ENCODE data around the gene ZNF324. TPM values are rescaled to one million over a fixed set of nuclear protein-coding genes. Genes with fewer than 3 reads are reported as not detected.

ZNF324 gene
- total and polyA plus RNA-seq, 2 of the 8 experiments (the other 6 are each of a cell fraction or from before 2014, with no cell fraction given): 5.1 to 5.8 TPM

- peaks cover 0 to 14% (median 7%) of the 10 kb centered on the region in 4 experiments; a peak in 4 of 7 replicates for H3K4me1 ChIP-seq (replicated peaks in 1 of 4; ENCODE audit: control insufficient read depth in 3 of 4, insufficient read depth in 4 of 4, low read length in 3 of 4)
- no peak overlapping the region for H3K14ac ChIP-seq (ENCODE audit: insufficient read length)
- H4K8ac ChIP-seq (ENCODE audit: extremely low read depth, insufficient read depth, low read length): peak overlapping the region; percentile 87
- no peak overlapping the region for H2BK120ac ChIP-seq (replicated peaks; ENCODE audit: low read depth, low read length)
- H3K56ac ChIP-seq (replicated peaks; ENCODE audit: insufficient read length, low read depth, low read length): peak overlapping the region; percentile 79
- H3K27ac ChIP-seq (ENCODE audit: low read depth, low read length): peak overlapping the region; percentile 44; the same call in 1 of the 2 replicates
- peak overlapping the region; percentile 81 for H2AFZ ChIP-seq (ENCODE audit: low read length)
- peak overlapping the region; percentile 72 to 89 (median 76) for H3K4me3 ChIP-seq (ENCODE audit: extremely low read depth in 1 of 4, insufficient read depth in 2 of 4, low read depth in 3 of 4, low read length in 4 of 4)
- H3K9ac ChIP-seq (replicated peaks in 1 of 4; ENCODE audit: extremely low read depth in 1 of 4, low read depth in 3 of 4, low read length in 3 of 4): peak overlapping the region in 3 of 4 experiments; percentile 42 to 59 (median 54); a peak in 5 of 7 replicates
- no peaks in the 10 kb centered on the region for H3K79me2 ChIP-seq (ENCODE audit: control insufficient read depth in 1 of 2, insufficient read depth in 2 of 2, low read length in 2 of 2)
- DNase-seq (ENCODE audit: low read depth in 1 of 2, low spot score in 2 of 2) (peak; percentile 96 to 99), FAIRE-seq (no peak)
- H2BK12ac ChIP-seq (ENCODE audit: low read depth, low read length): no peak overlapping the region
- no peak overlapping the region for H2BK20ac ChIP-seq (ENCODE audit: low read length)
- WGBS, 2 experiments (ENCODE audit: extremely low coverage in 1 of 2, insufficient coverage in 1 of 2, insufficient read length in 1 of 2, insufficient replicate concordance in 2 of 2, low coverage in 1 of 2, low lambda C conversion rate in 2 of 2, missing lambda C conversion rate in 1 of 2): 2% methylated on average over 53 of the region's 60 CpGs; no CpG with 5 or more reads in 1 of the 2 experiments
- CTCF ChIA-PET (ENCODE audit: partially characterized antibody): interaction anchor here (1.3 to 4.9 kb wide), 4 partner anchors 14 to 137 kb away, joined by 3 to 27 read pairs (median 8); partner anchors contain the start of genes ZBTB45 and ZNF497
- no peaks in the 10 kb centered on the region for H3K9me3 ChIP-seq (ENCODE audit: insufficient read depth in 2 of 2, low read depth in 1 of 2, low read length in 1 of 2)
- peak overlapping the region; percentile 84 for H2BK5ac ChIP-seq (ENCODE audit: low read depth, low read length)
- no peak overlapping the region for H3K4ac ChIP-seq (replicated peaks; ENCODE audit: insufficient read length, low read depth, low read length)
- peak overlapping the region; percentile 82; the same call in 1 of the 2 replicates for H2AK5ac ChIP-seq (ENCODE audit: low read depth, low read length)
- no peaks in the 10 kb centered on the region for H3K36me3 ChIP-seq (ENCODE audit: control insufficient read depth in 2 of 4, insufficient read depth in 4 of 4, low read length in 3 of 4)
- 0 out of 2 replicates have a peak overlapping the region, but pooled peaks have one; percentile 92 for H2BK15ac ChIP-seq (ENCODE audit: low read length)
- peak overlapping the region; percentile 25 for H4K91ac ChIP-seq (replicated peaks; ENCODE audit: insufficient read length, low read length)
- peak overlapping the region; percentile 93 to 96 for H3K4me2 ChIP-seq (ENCODE audit: insufficient read depth in 1 of 2, low read depth in 2 of 2, low read length in 2 of 2)
- H3K23ac ChIP-seq (ENCODE audit: insufficient read length): no peak overlapping the region
- peaks cover 8% of the 10 kb centered on the region for H3K79me1 ChIP-seq (ENCODE audit: low read depth, low read length)
- H3K23me2 ChIP-seq (ENCODE audit: low read depth, low read length): peaks cover 22% of the 10 kb centered on the region
- H3K27me3 ChIP-seq (replicated peaks in 1 of 4; ENCODE audit: control insufficient read depth in 3 of 4, extremely low read depth in 1 of 4, insufficient read depth in 3 of 4, low read length in 3 of 4): no peaks in the 10 kb centered on the region
- peak overlapping the region; percentile 94 for H3K18ac ChIP-seq (ENCODE audit: extremely low read depth, low read length)
- POLR2A ChIA-PET (ENCODE audit: partially characterized antibody): interaction anchor here (0.6 to 3.6 kb wide), 15 partner anchors 10 to 249 kb away, joined by 3 to 14 read pairs (median 3); partner anchors contain the start of genes CHMP2A, SLC27A5, TRIM28 and ZNF584
- peak overlapping the region; percentile 19 for H4K5ac ChIP-seq (ENCODE audit: insufficient read length, low read depth, low read length)
- H4K20me1 ChIP-seq (replicated peaks in 1 of 2; ENCODE audit: control insufficient read depth in 1 of 2, insufficient read depth in 2 of 2, low read length in 2 of 2): peaks cover 0 to 2% of the 10 kb centered on the region in 2 experiments
- no peak for TF ChIP-seq SIRT6 (IDR thresholded peaks at IDR 0.05; ENCODE audit: low read length)
- TF ChIP-seq EGR1 (IDR thresholded peaks at IDR 0.05; ENCODE audit: borderline replicate concordance, low read depth, low read length): no peak
- TF ChIP-seq NRF1 (IDR thresholded peaks at IDR 0.05; ENCODE audit: low read depth, low read length): no peak
- TF ChIP-seq EZH2 (IDR thresholded peaks at IDR 0.05; ENCODE audit: low read depth, low read length, severe bottlenecking): no peak
- peak; percentile 51; the same call in 1 of the 2 replicates for TF ChIP-seq YY1 (IDR thresholded peaks at IDR 0.05; ENCODE audit: low read depth, low read length)
- TF ChIP-seq RAD21 (IDR thresholded peaks at IDR 0.05 in 1 of 2, conservative IDR thresholded peaks at IDR 0.05 in 1 of 2; ENCODE audit: low read depth in 2 of 2, low read length in 2 of 2): peak in 1 of 2 experiments; percentile 4; a peak in 1 of 4 replicates
- TF ChIP-seq GTF2F1 (IDR thresholded peaks at IDR 0.05; ENCODE audit: borderline replicate concordance, low read depth, low read length): no peak
- TF ChIP-seq FOSL1 (IDR thresholded peaks at IDR 0.05; ENCODE audit: insufficient read depth, low read depth, low read length): no peak
- TF ChIP-seq MAFK (IDR thresholded peaks at IDR 0.05; ENCODE audit: low read depth, low read length): no peak
- TF ChIP-seq CTBP2 (IDR thresholded peaks at IDR 0.05; ENCODE audit: borderline replicate concordance, insufficient read depth, insufficient read length, low read length): no peak
Observed at GRCh38 chr19:58499021-58499927, 32.4 kb downstream of the ZNF324 start.
